Islet precursor cell (in vitro differentiated cells): ENCODE results near the gene PLXDC2.

Experiments used
- DNase-seq: peaks from one replicate; pipeline ENCODE4 v3.0.0-alpha.2; 2018

Gene PLXDC2

GRCh38 chr10:20065814-20066213, 249.6 kb downstream of the PLXDC2 start:
- no peak for DNase-seq

- no peak for DNase-seq
These were observed 256.9 kb downstream of the PLXDC2 start for GRCh38 chr10:20073167-20073566.

- DNase-seq: no peak
These were observed 259.5 kb downstream of the PLXDC2 start for GRCh38 chr10:20075713-20076112.

GRCh38 chr10:20084451-20084850, 268.2 kb downstream of the PLXDC2 start:
- DNase-seq: no peak

GRCh38 chr10:20085115-20085514, 268.9 kb downstream of the PLXDC2 start:
- DNase-seq: peak; percentile 68

GRCh38 chr10:20087353-20087752, 271.1 kb downstream of the PLXDC2 start:
- DNase-seq: no peak

GRCh38 chr10:20088061-20088701, 271.9 kb downstream of the PLXDC2 start:
- DNase-seq: no peak

GRCh38 chr10:20089879-20090278, 273.6 kb downstream of the PLXDC2 start:
- DNase-seq: no peak

GRCh38 chr10:20090831-20091230, 274.6 kb downstream of the PLXDC2 start:
- DNase-seq: no peak

- no peak for DNase-seq
These were observed 275.5 kb downstream of the PLXDC2 start for GRCh38 chr10:20091698-20092097.

- no peak for DNase-seq
These were observed 277.4 kb downstream of the PLXDC2 start for GRCh38 chr10:20093600-20093999.

GRCh38 chr10:20094226-20094976, 278.2 kb downstream of the PLXDC2 start:
- DNase-seq: no peak

GRCh38 chr10:20100171-20100570, 283.9 kb downstream of the PLXDC2 start:
- DNase-seq: no peak

- DNase-seq: no peak
These were observed 289.0 kb downstream of the PLXDC2 start for GRCh38 chr10:20105236-20105635.

- no peak for DNase-seq
These were observed 289.7 kb downstream of the PLXDC2 start for GRCh38 chr10:20105931-20106330.

- DNase-seq: no peak
These were observed 291.8 kb downstream of the PLXDC2 start for GRCh38 chr10:20108021-20108420.

- no peak for DNase-seq
These were observed 293.4 kb downstream of the PLXDC2 start for GRCh38 chr10:20109613-20110012.

GRCh38 chr10:20110125-20111100, 294.2 kb downstream of the PLXDC2 start:
- no peak for DNase-seq

GRCh38 chr10:20114179-20114578, 297.9 kb downstream of the PLXDC2 start:
- DNase-seq: no peak

- no peak for DNase-seq
These were observed 299.7 kb downstream of the PLXDC2 start for GRCh38 chr10:20115894-20116293.

- no peak for DNase-seq
These were observed 301.2 kb downstream of the PLXDC2 start for GRCh38 chr10:20117471-20117870.

- no peak for DNase-seq
These were observed 301.9 kb downstream of the PLXDC2 start for GRCh38 chr10:20118119-20118518.

GRCh38 chr10:20128811-20129210, 312.6 kb downstream of the PLXDC2 start:
- DNase-seq: no peak
